ENCODE data around the gene CCDC116. TPM values are rescaled to one million over a fixed set of nuclear protein-coding genes. Genes with fewer than 3 reads are reported as not detected.
A peak's percentile ranks its signal among the peaks of the same experiment; 100 is the strongest.

CCDC116 gene
- total RNA-seq (2021) (0.33 and 0.63 TPM in 2 replicates), Bru-seq, nascent RNA (percentile 27 among the genes with signal in this experiment), BruChase-seq, experiment 1, labeled RNA remaining after a 2-hour chase (percentile 27 among the genes with signal in this experiment), BruChase-seq, experiment 2, labeled RNA remaining after a 6-hour chase (percentile 39 among the genes with signal in this experiment)
- long read RNA-seq: 0 reads

GRCh38 chr22:21632237-21632895 is at the start of gene CCDC116:
CCDC116 (plus strand) TSS chr22:21632760; CDS start chr22:21633182, 422 bp downstream.
- H3K4me3 ChIP-seq: no peak within 1 kb of the TSS
- no peak within 1 kb of the TSS for H3K27ac ChIP-seq
- peaks cover 6% of the 10 kb centered on the region; the same call in 1 of the 2 replicates for H3F3A ChIP-seq (ENCODE audit: insufficient read depth, low read depth)
- BruUV-seq (replicated peaks): no TSS peak
- H2AFZ ChIP-seq: no peak within 1 kb of the TSS
- no peaks in the 10 kb centered on the region for H3K36me3 ChIP-seq (ENCODE audit: low read depth)
- H3K79me2 ChIP-seq (ENCODE audit: low read depth): peaks cover 23% of the 10 kb centered on the region
- H3K27me3 ChIP-seq (ENCODE audit: insufficient read depth, low read depth): no peaks in the 10 kb centered on the region
- no peak for DNase-seq
- H3K4me2 ChIP-seq: no peak within 1 kb of the TSS
- intact Hi-C loops (cut with micrococcal nuclease; ENCODE audit: unreplicated experiment): no loop called here
- no peak for TF ChIP-seq CTCF (conservative IDR thresholded peaks at IDR 0.05)
- TF ChIP-seq EZH2 (IDR thresholded peaks at IDR 0.05; ENCODE audit: low read depth): no peak
- H3K9me3 ChIP-seq (ENCODE audit: insufficient read depth, low read depth): no peaks in the 10 kb centered on the region
- H3K4me1 ChIP-seq (replicated peaks; ENCODE audit: insufficient read depth): peaks cover 7% of the 10 kb centered on the region; the same call in 1 of the 2 replicates
- CTCF ChIA-PET: no interaction called here
- no peaks in the 10 kb centered on the region for H3K9me2 ChIP-seq (ENCODE audit: insufficient read depth)
- POLR2A ChIA-PET (ENCODE audit: unreplicated experiment): no interaction called here
- H4K20me1 ChIP-seq (ENCODE audit: insufficient read depth): peaks cover 7% of the 10 kb centered on the region; the same call in 1 of the 2 replicates

- Histone ChIP-seq H2AFZ (no peak overlapping the region), H4K20me1 (ENCODE audit: insufficient read depth) (peaks cover 80% of the 10 kb centered on the region), H3K27ac (no peak overlapping the region), H3K27me3 (ENCODE audit: insufficient read depth, low read depth) (no peaks in the 10 kb centered on the region), H3K4me2 (no peak overlapping the region), H3F3A (ENCODE audit: insufficient read depth, low read depth) (peaks cover 12% of the 10 kb centered on the region; the same call in 1 of the 2 replicates), H3K4me1 (replicated peaks; ENCODE audit: insufficient read depth) (peaks cover 17% of the 10 kb centered on the region), H3K36me3 (ENCODE audit: low read depth) (no peaks in the 10 kb centered on the region), H3K9me3 (ENCODE audit: insufficient read depth, low read depth) (no peaks in the 10 kb centered on the region), H3K79me2 (ENCODE audit: low read depth) (peaks cover 95% of the 10 kb centered on the region), H3K4me3 (no peak overlapping the region), H3K9me2 (ENCODE audit: insufficient read depth) (no peaks in the 10 kb centered on the region)
- TF ChIP-seq EZH2 (IDR thresholded peaks at IDR 0.05; ENCODE audit: low read depth) (no peak), CTCF (conservative IDR thresholded peaks at IDR 0.05) (no peak)
- no peak for DNase-seq
- ChIA-PET CTCF (no interaction called here), POLR2A (ENCODE audit: unreplicated experiment) (no interaction called here)
- intact Hi-C loops (cut with micrococcal nuclease; ENCODE audit: unreplicated experiment): no loop called here
- BruUV-seq (replicated peaks): no TSS peak
Observed at GRCh38 chr22:21582801-21583740, 49.5 kb upstream of the CCDC116 start.

- peaks cover 89% of the 10 kb centered on the region for H3K79me2 ChIP-seq (ENCODE audit: low read depth)
- no peaks in the 10 kb centered on the region for H3K4me1 ChIP-seq (replicated peaks; ENCODE audit: insufficient read depth)
- ChIA-PET POLR2A (ENCODE audit: unreplicated experiment) (no interaction called here), CTCF (no interaction called here)
- intact Hi-C loops (cut with micrococcal nuclease; ENCODE audit: unreplicated experiment): no loop called here
- no peak overlapping the region for H2AFZ ChIP-seq
- peaks cover 74% of the 10 kb centered on the region for H4K20me1 ChIP-seq (ENCODE audit: insufficient read depth)
- 0 out of 2 replicates have a peak, but pooled peaks cover 2% of the 10 kb centered on the region for H3F3A ChIP-seq (ENCODE audit: insufficient read depth, low read depth)
- H3K27me3 ChIP-seq (ENCODE audit: insufficient read depth, low read depth): no peaks in the 10 kb centered on the region
- H3K36me3 ChIP-seq (ENCODE audit: low read depth): no peaks in the 10 kb centered on the region
- H3K4me2 ChIP-seq: no peak overlapping the region
- no peak overlapping the region for H3K4me3 ChIP-seq
- no peak overlapping the region for H3K27ac ChIP-seq
- no peaks in the 10 kb centered on the region for H3K9me3 ChIP-seq (ENCODE audit: insufficient read depth, low read depth)
- no peaks in the 10 kb centered on the region for H3K9me2 ChIP-seq (ENCODE audit: insufficient read depth)
- DNase-seq: no peak
- no TSS peak for BruUV-seq (replicated peaks)
- TF ChIP-seq CTCF (conservative IDR thresholded peaks at IDR 0.05): no peak
- no peak for TF ChIP-seq EZH2 (IDR thresholded peaks at IDR 0.05; ENCODE audit: low read depth)
Observed at GRCh38 chr22:21585389-21585788, 47.2 kb upstream of the CCDC116 start.
